GM21381 (cell line): Measurements from ENCODE around the gene HLF.

Source experiments
- ATAC-seq: cut with Tn5 transposase; IDR thresholded peaks from one replicate; pipeline ENCODE4 v1.9.1; 2021; ENCODE audit warnings: mild to moderate bottlenecking, moderate library complexity; ENCODE audit not compliant: unreplicated experiment

HLF gene, protein sequence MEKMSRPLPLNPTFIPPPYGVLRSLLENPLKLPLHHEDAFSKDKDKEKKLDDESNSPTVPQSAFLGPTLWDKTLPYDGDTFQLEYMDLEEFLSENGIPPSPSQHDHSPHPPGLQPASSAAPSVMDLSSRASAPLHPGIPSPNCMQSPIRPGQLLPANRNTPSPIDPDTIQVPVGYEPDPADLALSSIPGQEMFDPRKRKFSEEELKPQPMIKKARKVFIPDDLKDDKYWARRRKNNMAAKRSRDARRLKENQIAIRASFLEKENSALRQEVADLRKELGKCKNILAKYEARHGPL

DNA sequence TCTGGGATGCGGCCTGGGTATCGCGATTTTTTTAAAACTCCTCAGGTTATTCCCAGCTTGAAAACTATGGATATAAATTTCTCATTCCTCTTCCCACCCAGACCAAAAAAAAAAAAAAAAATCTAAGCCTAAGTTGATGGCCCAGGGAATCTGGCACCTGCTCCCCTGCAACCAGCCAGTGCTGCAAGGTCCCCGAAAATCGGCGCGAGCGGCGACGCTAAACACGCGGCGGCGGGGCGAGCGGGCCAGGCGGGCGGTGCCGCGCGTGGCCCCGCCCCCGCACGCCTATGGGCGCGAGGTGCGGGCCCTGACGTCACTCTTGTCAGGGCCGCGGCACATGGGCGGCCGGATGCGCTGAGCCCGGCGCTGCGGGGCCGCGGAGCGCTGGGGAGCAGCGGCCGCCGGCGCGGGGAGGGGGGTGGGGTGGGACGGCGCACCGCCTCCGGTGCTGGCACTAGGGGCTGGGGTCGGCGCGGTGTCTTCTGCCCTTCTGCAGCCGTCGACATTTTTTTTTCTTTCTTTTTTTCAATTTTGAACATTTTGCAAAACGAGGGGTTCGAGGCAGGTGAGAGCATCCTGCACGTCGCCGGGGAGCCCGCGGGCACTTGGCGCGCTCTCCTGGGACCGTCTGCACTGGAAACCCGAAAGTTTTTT lies at the start of gene HLF:
Gene HLF (plus strand): TSS at position 316 of the 654 bp plus-strand sequence. CDS start 525 bp downstream, outside the sequence.
- peak; percentile 98 for ATAC-seq

GRCh38 chr17:55215711-55216110 lies 49.0 kb upstream of the HLF start:
- no peak for ATAC-seq

DNA sequence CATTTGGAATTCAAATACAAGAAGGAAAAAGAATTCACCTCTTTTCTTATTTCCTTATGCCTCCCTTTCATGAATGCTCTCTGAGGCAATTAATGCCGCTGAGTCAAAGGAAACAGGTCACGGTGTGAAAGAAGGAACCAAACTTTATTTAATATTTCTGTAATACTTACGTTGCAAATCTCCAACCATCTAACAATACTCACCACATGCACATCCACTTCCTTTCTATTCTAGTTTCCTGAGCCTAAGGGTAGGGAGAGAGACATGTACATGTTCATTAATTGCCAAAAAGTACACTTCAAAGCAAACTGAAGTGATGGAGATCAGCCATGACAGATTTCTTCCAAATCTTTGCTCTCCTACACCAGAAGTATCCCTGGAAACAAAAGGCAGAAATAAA lies 47.9 kb upstream of the HLF start:
- no peak for ATAC-seq

GRCh38 chr17:55219459-55219858 lies 45.3 kb upstream of the HLF start:
- ATAC-seq: no peak

- ATAC-seq: no peak
These were observed 44.8 kb upstream of the HLF start for GRCh38 chr17:55219934-55220333.

DNA sequence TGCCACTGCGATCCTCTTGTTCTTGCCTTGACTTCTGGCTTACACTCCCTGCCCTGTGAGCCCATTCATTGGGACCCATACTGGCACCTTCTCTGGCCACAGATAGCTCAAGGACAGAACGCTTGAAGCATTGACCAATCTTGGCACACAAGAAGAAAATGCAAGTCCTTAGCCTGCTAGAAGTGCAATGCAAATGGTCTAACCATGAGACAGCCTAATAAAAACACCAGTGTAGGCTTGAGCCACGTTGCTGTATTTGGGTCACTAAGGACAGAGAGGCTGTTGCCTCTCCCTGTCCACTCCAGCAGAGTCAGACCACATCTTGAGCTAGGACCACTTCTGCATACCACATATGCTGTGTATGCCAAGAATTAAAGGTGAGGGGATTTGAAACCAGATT lies 41.2 kb upstream of the HLF start:
- ATAC-seq: no peak

DNA sequence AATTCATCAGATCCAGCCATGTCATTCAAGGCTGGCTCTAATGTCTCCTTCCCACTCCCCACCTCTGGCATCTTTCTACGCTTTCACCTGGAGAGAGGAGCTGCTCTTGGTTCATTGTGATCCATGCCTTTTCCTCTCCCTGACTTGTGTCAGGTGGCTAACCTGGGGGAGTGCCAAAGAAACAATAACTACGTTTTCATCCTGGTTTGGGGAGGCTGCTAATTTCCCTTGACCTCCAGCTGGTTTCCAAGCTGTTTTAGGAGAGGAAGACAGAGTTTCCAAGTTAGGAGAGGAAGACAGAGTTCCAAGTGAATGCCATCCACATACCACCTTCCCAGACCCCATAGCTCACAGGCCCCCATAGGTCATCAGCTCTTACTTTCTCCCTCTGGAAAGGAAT lies 40.0 kb upstream of the HLF start:
- ATAC-seq: no peak

- ATAC-seq: no peak
These were observed 39.5 kb upstream of the HLF start for GRCh38 chr17:55225237-55225636.

GRCh38 chr17:55228683-55229192 lies 36.0 kb upstream of the HLF start:
- ATAC-seq: no peak

- ATAC-seq: no peak
These were observed 35.5 kb upstream of the HLF start for GRCh38 chr17:55229276-55229675.

DNA sequence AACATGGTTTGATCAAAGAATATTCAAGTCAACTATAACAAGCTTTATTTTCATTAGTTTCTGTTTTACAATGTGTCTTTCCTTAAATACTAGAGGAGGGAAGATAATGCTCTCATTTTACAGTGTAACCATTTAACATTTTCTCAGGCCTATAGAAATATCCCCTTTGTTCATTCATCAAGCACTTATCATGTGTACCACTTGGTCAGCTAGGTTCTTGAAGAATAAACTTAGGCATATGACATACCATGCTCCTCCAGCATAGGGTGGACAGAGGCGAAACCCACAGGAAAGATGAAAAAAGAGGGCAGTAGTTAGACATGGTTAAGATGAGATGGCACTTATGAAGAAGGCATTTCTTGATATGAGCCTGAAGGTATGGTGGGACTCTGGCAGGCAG lies 34.0 kb upstream of the HLF start:
- no peak for ATAC-seq

- ATAC-seq: no peak
These were observed 30.9 kb upstream of the HLF start for GRCh38 chr17:55233840-55234239.

DNA sequence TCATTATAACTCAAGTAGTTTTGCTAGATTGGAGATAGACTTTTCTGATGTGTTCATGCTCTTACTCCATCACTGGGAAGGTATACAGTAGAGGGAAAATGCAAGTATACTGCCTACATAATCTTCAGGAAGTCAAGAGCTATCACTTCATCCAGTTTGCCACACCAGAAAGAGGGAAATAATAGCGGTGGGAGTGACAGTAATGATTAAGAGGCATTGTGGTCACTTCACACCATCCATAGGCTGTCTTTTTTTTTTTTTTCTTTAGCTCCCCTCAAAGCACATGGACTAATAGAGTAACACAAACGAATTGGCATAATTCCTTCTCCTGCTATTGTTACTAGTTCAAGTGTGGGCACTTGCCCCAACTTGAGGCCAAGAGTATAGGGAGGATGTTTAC lies 28.4 kb upstream of the HLF start:
- ATAC-seq: no peak

DNA sequence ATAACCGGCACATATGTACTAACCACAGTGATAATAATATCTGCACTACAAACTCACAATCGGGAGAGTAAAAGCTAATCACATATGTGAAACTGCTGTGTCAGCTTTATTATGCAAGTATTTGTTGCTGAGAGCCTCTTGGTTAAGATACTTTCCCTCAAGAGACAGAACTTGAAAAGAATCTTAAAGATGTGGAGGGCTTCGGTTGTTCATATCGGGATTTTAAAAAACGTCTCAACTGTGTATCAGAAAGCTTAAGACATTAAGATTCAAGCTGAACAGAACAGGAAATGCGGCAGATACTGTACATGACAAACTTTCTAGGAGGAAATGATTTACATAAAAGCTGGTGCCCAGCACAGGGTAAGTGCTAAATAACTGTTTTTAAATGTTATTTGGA lies 27.5 kb upstream of the HLF start:
- ATAC-seq: no peak

- ATAC-seq: no peak
These were observed 26.9 kb upstream of the HLF start for GRCh38 chr17:55237841-55238178.

DNA sequence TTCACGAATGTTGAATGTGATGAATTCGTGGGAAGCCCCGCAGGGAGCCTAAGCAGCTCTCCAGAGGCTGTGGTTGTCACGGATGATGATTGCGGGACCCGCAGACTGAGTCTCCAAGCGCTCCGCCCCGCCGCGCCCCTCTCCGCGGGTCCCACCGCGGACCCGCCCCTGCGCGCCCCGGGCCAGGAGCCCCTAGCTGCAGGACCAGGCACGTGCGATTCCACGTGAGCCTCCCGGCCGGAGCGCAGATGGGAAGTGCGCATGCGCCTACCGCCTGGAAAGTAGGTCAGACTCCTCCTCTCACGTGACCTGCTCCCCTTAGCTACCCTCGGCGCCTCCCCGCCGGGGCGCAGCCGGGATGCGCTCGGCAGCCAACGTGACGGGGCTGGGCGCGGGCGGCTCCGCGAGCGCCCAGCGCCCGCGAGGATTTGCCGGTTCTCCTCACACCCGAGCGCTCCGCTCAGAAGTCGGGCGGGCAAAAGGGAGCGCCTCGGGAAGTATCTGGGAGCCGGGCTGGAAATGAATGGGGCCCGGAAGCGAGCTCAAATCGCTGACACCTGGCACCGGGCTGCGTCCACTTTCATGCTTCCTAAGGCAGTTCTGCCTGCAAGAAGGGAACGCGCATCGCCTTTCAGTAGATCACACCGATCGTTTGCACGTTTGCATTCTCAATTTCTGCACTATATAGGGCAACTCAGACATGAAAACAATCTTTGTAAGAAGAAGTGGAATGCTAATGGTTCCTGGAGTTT lies 26.4 kb upstream of the HLF start:
- ATAC-seq: peak; percentile 97

- ATAC-seq: no peak
These were observed 25.8 kb upstream of the HLF start for GRCh38 chr17:55238931-55239297.

GRCh38 chr17:55241097-55241496 lies 23.7 kb upstream of the HLF start:
- no peak for ATAC-seq

DNA sequence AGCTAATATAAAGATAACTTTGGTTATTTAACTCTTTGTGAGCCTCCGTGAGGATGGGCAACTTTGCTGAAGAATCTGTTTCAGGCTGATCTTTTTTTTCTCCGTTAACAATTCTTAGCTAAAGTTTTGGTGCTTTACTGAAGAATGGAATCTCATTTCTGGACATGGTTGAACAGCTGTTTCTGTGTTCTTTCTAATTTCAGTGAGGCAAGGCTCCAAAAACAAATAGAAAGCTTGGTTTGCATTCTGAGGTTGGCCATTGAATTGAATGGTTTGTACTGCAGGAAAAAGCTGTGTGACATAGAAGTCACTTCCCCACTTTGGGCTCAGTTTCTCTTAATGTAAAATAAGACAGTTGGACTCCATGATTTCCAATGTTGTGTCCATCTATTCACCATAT lies 22.3 kb upstream of the HLF start:
- no peak for ATAC-seq

DNA sequence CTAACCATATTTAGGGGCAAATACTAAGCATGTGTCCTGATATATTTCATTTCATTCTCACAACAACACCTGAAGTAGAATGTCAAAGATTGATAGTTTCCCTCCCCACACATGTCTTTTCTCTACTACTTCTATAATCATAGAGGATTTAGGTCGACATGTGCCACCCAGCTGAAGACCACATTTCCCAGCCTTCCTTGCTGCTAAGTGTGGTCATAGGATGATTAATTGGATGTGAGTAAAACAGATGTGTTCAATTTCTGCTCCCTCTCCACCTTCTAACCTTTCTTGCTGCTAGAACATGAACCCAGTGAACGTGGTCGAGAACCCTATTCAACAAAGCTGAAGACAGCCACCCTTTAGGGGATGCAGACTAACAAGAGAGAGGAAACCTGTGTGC lies 18.8 kb upstream of the HLF start:
- no peak for ATAC-seq

- no peak for ATAC-seq
These were observed 18.2 kb upstream of the HLF start for GRCh38 chr17:55246583-55246982.

DNA sequence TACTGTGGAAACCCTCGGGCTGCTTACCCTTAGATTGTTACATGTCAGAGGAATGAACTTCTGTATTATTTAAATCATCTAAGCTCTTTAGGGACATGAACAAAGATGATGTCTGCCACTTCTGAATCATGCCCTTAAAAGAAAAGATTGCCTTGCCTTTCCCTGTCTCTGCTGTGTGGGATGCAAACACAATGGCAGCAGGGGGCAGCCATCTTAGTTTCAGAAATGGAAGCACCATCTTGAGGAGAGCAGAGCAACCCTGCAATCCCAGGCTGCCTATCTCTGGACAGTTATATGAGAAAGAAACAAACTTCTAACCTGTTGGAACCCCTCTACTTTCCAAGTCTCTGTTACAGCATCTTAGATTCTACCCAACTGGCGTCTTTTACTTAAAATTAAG lies 16.7 kb upstream of the HLF start:
- no peak for ATAC-seq
